Astrocyte (in vitro differentiated cells and primary cell): Measurements from ENCODE around the gene AGRN. TPM values are rescaled to one million over a fixed set of nuclear protein-coding genes. Genes with fewer than 3 reads are reported as not detected.

ENCODE experiments used
- DNase-seq: peaks from one replicate; pipeline ENCODE4 v3.0.0-alpha.2; 2010; ENCODE audit warnings: low read depth
- FAIRE-seq: peaks from 2 replicates; lab custom pipeline; 2011; peaks lifted over from hg19 to GRCh38; lab: Jason Lieb, UNC
- H2AFZ ChIP-seq: 2 replicates; pipeline ENCODE4 v1.6.0; 2012; ENCODE audit warnings: low read depth, low read length, inconsistent platforms
- H3K27ac ChIP-seq: 2 replicates; pipeline ENCODE4 v1.5.1; 2011; ENCODE audit warnings: low read depth, low read length, inconsistent platforms
- H3K27me3 ChIP-seq: 2 replicates; pipeline ENCODE4 v1.6.0; 2011; ENCODE audit warnings: low read length, inconsistent platforms; ENCODE audit not compliant: insufficient read depth
- H3K36me3 ChIP-seq: 2 replicates; pipeline ENCODE4 v1.5.1; 2011; ENCODE audit warnings: low read length, inconsistent platforms; ENCODE audit not compliant: insufficient read depth
- H3K4me1 ChIP-seq: 2 replicates; pipeline ENCODE4 v1.5.1; 2011; ENCODE audit warnings: low read length, inconsistent platforms; ENCODE audit not compliant: insufficient read depth
- H3K4me2 ChIP-seq: 2 replicates; pipeline ENCODE4 v1.6.0; 2012; ENCODE audit warnings: low read length, inconsistent platforms
- H3K4me3 ChIP-seq: 2 replicates; pipeline ENCODE4 v1.5.1; 2011; ENCODE audit warnings: low read depth, mild to moderate bottlenecking, low read length, inconsistent platforms; ENCODE audit not compliant: insufficient read depth
- H3K79me2 ChIP-seq: 2 replicates; pipeline ENCODE4 v1.6.0; 2012; ENCODE audit warnings: mild to moderate bottlenecking, low read length, inconsistent platforms; ENCODE audit not compliant: insufficient read depth
- H3K9ac ChIP-seq: 2 replicates; pipeline ENCODE4 v1.6.0; 2012; ENCODE audit warnings: mild to moderate bottlenecking, low read length, inconsistent platforms
- H3K9me3 ChIP-seq: 2 replicates; pipeline ENCODE4 v1.5.1; 2012; ENCODE audit warnings: low read depth, mild to moderate bottlenecking, low read length, inconsistent platforms; ENCODE audit not compliant: insufficient read depth
- H4K20me1 ChIP-seq: 2 replicates; pipeline ENCODE4 v1.6.0; 2012; ENCODE audit warnings: low read length, inconsistent platforms; ENCODE audit not compliant: insufficient read depth
- H3K27ac Mint-ChIP-seq: one replicate; pipeline ENCODE4 v1.8.0; 2021; ENCODE audit warnings: mild to moderate bottlenecking, mixed read lengths; ENCODE audit not compliant: unreplicated experiment
- H3K27me3 Mint-ChIP-seq: one replicate; pipeline ENCODE4 v1.8.0; 2021; ENCODE audit warnings: low read depth, mixed read lengths; ENCODE audit not compliant: unreplicated experiment
- H3K36me3 Mint-ChIP-seq: one replicate; pipeline ENCODE4 v1.8.0; 2021; ENCODE audit warnings: low read depth, mixed read lengths; ENCODE audit not compliant: unreplicated experiment
- H3K4me1 Mint-ChIP-seq: one replicate; pipeline ENCODE4 v1.8.0; 2021; ENCODE audit warnings: low read depth, mixed read lengths; ENCODE audit not compliant: unreplicated experiment
- H3K4me3 Mint-ChIP-seq: one replicate; pipeline ENCODE4 v1.8.0; 2021; ENCODE audit warnings: mild to moderate bottlenecking, moderate library complexity, mixed read lengths; ENCODE audit not compliant: unreplicated experiment
- H3K9me3 Mint-ChIP-seq: one replicate; pipeline ENCODE4 v1.8.0; 2021; ENCODE audit warnings: mild to moderate bottlenecking, mixed read lengths; ENCODE audit not compliant: unreplicated experiment
- CTCF ChIP-seq: IDR thresholded peaks from 2 replicates; pipeline ENCODE4 v1.5.1; 2011; ENCODE audit warnings: low read depth, mild to moderate bottlenecking, inconsistent platforms, low read length, moderate library complexity; ENCODE audit not compliant: insufficient read depth
- EZH2 ChIP-seq: IDR thresholded peaks from 2 replicates; pipeline ENCODE4 v1.6.1; 2012; ENCODE audit warnings: mild to moderate bottlenecking, low read length, inconsistent platforms; ENCODE audit not compliant: insufficient read depth
- total RNA-seq: library from RNA; stranded (reverse); gene quantifications from 2 replicates; pipeline ENCODE4 v1.2.1, GENCODE V29; 2021

The AGRN gene
- total RNA-seq, 1 donor from 2014 or later = 589 TPM

DNA sequence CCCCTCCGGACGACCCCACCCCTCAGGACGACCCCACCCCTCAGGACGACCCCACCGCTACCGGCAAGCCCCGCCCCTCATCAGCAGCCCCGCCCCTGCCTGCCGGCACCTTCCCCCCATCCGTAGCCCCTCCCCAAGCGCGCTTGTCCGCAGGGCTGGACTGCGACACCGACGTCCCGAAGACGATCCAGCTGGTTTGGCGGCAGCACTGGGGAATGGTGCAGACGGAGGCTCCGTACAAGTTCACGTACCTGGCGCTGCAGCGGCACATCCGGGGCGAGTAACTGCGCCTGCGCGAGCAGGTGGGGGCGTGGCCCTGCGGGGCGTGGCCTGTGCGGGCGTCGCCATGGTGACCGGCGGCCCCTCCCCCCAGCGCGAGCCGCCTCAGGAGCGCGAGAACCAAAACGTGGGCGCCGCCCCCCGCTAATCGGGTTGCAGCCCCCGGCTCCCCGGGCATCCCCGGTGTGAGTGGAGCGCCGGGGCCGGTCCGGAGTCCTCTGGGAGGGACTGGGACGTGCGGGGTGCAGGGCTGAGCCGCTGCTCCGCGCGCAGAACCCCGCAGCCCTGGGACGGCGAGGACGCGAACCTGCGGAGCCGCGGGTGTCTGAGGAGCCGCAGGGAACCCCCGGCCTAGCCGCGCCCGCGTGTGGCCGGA, 49.3 kb downstream of the AGRN start:
- Histone ChIP-seq H3K4me1 (peaks cover 16% of the 10 kb centered on the region), H3K4me2 (peak overlapping the region; percentile 95), H3K36me3 (no peaks in the 10 kb centered on the region), H4K20me1 (no peaks in the 10 kb centered on the region), H3K9me3 (no peaks in the 10 kb centered on the region), H3K9ac (peak overlapping the region; percentile 50), H2AFZ (peak overlapping the region; percentile 99), H3K79me2 (no peaks in the 10 kb centered on the region), H3K4me3 (peak overlapping the region; percentile 71), H3K27me3 (no peaks in the 10 kb centered on the region), H3K27ac (no peak overlapping the region)
- no peak overlapping the region for H3K4me3 Mint-ChIP-seq
- FAIRE-seq (no peak), DNase-seq (no peak)
- no peaks in the 10 kb centered on the region for H3K27me3 Mint-ChIP-seq
- H3K4me1 Mint-ChIP-seq = peaks cover 4% of the 10 kb centered on the region
- no peaks in the 10 kb centered on the region for H3K36me3 Mint-ChIP-seq
- no peaks in the 10 kb centered on the region for H3K9me3 Mint-ChIP-seq
- TF ChIP-seq EZH2 = no peak
- no peak for TF ChIP-seq CTCF
- no peak overlapping the region for H3K27ac Mint-ChIP-seq

GRCh38 chr1:1069711-1070676, 50.1 kb downstream of the AGRN start:
- Mint-ChIP-seq H3K4me1 (peaks cover 4% of the 10 kb centered on the region), H3K36me3 (peaks cover 2% of the 10 kb centered on the region), H3K27me3 (peaks cover 3% of the 10 kb centered on the region), H3K9me3 (no peaks in the 10 kb centered on the region), H3K27ac (no peak overlapping the region), H3K4me3 (peak overlapping the region; percentile 34)
- Histone ChIP-seq H4K20me1 (no peaks in the 10 kb centered on the region), H3K4me1 (peaks cover 12% of the 10 kb centered on the region), H3K9me3 (no peaks in the 10 kb centered on the region), H2AFZ (peak overlapping the region; percentile 99), H3K27me3 (no peaks in the 10 kb centered on the region), H3K4me3 (no peak overlapping the region), H3K27ac (no peak overlapping the region), H3K36me3 (no peaks in the 10 kb centered on the region), H3K79me2 (no peaks in the 10 kb centered on the region), H3K9ac (peak overlapping the region; percentile 8), H3K4me2 (peak overlapping the region; percentile 95)
- TF ChIP-seq CTCF (no peak), EZH2 (no peak)
- FAIRE-seq (no peak), DNase-seq (no peak)
